GM19438 (cell line): Measurements from ENCODE around the gene HOXD13.

Source experiments
- ATAC-seq: cut with Tn5 transposase; IDR thresholded peaks from one replicate; pipeline ENCODE4 v1.9.1; 2021; ENCODE audit warnings: low read depth; ENCODE audit not compliant: unreplicated experiment

Gene HOXD13

DNA sequence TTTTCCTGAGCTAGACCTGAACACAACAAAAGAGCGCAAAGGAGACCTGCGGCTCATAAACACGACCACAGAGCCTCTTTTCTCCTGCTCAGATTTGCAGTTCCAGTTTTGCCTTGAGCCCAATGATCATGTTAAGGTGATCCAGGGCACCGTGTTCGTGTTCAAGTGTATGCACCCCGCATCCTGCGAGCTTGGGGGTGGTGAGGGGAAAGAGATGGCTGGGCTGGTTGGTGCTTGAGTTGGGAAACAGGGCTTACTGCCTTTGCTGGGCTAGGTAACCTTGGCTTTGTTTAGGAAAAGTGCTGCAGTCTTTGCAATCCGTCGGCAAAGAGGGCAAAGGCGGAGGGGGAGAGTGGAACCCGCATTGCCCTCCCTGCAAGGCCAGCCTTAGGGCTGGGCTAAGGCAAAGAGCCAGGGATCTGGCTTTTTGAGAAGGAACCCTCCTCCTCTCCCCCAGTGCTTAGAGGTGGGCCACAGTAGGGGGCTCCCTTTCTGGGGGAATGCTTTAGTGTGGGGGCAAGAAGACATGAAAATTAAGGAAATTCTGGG, 25.4 kb downstream of the HOXD13 start:
- no peak for ATAC-seq

DNA sequence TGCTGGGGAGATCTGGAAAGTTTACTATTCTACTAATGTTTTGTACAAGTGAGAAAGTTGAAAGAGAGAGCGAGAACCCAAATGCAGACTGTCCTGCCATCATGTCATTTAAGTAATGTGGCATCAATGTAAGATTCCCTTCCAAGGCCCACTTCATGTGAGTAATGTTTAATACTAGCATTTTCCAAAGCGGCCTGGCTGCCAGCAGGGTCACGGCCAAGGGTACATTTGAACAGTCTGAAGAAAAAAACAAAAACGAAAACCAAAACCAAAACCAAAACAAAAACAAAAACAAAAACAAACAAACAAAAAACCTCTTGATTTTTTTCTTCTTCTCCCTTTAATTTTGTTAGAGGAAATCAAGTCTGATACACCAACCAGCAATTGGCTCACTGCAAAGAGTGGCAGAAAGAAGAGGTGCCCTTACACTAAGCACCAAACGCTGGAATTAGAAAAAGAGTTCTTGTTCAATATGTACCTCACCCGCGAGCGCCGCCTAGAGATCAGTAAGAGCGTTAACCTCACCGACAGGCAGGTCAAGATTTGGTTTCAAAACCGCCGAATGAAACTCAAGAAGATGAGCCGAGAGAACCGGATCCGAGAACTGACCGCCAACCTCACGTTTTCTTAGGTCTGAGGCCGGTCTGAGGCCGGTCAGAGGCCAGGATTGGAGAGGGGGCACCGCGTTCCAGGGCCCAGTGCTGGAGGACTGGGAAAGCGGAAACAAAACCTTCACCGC, 26.2 kb downstream of the HOXD13 start:
- no peak for ATAC-seq

DNA sequence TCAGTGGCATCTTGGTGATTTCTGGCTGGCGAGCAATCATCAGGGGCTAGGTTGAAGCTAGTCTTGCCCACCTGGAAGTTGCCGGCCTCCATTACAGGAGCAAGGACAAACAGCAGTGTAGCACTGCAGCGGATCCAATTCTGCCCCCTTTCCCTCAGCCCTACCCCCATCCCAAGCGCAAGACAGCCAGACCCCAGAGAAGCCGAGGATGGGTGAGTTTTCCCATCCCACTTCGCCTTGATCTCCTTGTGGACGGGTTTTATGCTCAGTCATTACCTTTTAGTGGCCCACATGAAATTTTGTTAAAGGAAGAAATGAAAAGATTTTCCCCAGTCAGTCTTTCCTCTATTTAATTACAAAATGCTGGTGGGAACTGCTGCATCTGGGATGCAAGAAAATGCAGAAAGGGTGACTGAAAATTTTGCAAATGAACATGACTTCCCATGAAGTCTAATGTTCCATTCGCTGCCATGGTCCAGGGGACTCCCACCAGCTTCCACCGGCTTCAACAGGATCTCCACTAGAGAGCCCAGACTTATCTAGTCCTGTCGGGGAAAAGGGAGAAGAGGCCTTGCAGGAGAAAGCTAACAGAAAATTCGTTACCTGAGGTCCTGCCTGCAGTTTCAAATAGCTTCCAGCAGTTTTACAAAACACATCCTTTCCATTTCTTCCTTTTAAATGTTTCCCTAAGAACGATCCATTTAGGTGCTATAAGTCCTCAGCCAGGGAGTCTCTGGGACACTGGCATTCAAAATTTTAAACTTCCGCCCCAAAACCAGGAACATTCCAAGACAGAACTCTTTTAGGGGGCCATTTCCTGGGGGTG, 28.1 kb downstream of the HOXD13 start:
- ATAC-seq: no peak

DNA sequence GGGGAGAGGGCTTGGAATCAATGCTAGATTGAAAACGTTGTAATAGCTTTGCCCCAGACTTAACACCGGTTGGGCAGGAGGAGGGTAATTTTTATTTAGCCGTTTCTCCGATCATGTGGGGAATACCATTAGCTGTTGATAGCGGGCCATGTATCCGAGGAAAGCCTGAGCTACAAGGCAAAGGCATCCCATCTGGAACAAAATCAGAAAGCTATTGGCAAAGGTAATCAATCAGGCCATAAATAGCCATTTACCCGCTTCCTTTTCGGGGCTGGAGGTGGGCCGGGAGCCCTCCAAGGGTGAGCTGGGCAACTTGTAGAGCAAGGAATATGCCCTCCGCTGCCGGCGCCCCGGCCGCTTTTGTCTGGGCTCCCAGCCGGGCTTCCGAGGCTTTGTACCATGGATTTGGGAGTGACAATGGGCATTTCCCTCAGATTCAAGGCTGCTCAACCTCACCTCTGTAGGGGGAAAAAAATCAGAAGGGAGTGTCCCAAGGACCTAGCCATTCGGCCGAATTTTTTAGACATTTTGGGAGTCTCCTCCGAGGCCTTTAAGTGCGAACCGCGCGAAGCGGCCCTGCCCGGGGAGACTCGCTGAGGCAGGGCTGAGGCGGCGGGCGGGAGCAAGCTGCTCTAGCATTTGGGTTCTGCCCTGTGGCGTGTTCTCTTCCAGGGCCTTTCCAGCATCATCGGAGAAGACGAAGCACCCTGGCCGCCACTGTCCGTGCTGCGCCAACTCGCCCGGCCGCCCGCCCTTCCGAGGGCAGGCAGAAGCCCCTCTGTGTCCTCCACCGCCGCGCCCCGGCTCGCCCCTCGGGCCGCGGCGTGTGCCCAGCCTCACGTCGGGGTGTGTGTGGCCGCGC, 28.9 kb downstream of the HOXD13 start:
- ATAC-seq: no peak

DNA sequence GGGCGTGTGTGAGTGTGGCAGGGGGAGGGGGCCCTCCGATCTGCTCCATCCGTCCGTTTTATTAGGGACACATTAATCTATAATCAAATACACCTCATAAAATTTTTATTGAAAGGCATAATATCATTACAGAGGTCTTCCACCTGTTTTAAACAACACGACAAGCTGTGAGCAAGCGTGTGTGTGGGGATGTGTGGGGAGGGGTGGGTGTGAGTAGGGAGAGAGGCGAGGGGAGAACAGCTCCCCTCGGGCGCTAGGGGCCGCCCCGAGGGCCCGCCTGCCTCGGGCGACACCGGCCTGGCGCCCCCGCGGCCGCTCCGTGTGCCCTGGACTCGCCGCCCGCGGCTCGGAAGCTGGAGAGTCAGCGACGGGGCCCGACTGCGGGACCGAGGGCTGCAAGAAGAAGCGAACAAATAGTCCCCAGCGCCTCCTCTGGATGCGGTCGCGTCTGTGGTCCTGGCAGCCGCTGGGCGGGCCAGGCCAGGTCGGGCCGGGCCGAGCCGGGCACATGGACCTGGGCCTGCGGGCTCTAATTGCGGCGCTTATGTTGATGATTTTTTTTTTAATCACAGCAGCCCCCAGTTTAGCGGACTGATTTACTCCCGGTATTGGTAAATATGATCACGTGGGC, 29.6 kb downstream of the HOXD13 start:
- ATAC-seq: no peak

DNA sequence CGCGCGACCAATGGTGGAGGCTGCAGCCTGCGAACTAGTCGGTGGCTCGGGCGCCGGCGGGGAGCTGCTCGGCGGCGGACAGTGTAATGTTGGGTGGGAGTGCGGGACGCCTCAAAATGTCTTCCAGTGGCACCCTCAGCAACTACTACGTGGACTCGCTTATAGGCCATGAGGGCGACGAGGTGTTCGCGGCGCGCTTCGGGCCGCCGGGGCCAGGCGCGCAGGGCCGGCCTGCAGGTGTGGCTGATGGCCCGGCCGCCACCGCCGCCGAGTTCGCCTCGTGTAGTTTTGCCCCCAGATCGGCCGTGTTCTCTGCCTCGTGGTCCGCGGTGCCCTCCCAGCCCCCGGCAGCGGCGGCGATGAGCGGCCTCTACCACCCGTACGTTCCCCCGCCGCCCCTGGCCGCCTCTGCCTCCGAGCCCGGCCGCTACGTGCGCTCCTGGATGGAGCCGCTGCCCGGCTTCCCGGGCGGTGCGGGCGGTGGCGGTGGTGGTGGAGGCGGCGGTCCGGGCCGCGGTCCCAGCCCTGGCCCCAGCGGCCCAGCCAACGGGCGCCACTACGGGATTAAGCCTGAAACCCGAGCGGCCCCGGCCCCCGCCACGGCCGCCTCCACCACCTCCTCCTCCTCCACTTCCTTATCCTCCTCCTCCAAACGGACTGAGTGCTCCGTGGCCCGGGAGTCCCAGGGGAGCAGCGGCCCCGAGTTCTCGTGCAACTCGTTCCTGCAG, 30.3 kb downstream of the HOXD13 start, which contains the start of gene HOXD9:
Gene HOXD9 (plus strand): TSS at position 37 of the 728 bp plus-strand sequence. CDS start 50 bp downstream, at position 87.
- ATAC-seq: no peak

DNA sequence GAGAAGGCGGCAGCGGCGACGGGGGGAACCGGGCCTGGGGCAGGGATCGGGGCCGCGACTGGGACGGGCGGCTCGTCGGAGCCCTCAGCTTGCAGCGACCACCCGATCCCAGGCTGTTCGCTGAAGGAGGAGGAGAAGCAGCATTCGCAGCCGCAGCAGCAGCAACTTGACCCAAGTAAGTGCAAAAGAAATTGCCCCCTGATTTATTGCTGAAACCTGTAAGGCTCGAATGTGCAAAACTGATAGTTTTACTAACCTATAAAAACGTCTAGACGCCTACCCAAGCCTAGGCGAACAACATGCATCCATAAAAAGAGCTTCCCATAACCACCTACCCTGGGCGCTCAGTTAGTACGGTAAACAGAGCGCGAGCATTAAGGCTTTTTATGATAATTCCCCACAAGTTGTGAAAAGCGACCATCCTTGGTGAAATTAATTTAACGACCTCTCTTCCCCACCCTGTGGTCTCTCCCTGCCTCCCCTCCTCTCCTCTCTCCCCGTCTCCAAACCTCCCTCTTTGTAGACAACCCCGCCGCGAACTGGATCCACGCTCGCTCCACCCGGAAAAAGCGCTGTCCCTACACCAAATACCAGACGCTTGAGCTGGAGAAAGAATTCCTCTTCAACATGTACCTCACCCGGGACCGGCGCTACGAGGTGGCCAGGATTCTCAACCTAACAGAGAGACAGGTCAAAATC, 31.0 kb downstream of the HOXD13 start:
- ATAC-seq: no peak

DNA sequence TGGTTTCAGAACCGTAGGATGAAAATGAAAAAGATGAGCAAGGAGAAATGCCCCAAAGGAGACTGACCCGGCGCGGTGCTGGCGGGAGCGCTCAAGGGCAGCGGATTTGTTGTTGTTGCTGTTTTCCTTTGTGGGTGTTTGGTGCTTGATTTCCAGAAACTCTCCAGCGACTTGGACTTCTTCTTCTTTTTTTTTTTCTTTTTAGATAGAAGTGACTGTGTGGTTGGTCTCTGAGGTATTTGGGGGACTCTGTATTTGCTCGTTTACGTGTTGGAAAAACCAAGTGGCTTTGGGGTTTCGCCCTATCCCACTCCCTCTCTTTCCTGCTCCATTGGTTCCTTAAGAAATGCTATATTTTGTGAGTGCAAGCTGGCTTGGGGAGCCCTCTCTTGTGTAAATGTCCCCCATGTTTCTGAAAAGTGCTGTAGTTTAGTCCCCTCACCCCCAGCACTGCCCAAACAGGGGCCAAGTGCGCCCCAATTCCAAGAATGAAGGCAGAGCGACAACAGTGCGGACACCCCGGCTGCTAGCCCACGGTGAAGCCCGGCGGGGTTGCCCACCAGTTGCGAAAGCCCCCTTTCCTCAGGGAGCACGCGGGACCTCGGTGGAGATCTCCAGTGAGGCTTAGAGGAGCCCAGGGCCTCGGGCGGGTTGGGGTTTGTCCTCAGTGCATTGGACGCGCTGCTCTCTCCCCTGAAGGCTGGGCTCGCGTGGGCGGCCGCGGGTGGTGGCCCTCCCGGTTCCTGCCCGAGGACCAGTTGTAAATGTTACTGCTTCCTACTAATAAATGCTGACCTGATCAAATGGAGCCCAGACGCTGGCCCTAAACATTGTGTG, 31.8 kb downstream of the HOXD13 start:
- no peak for ATAC-seq

DNA sequence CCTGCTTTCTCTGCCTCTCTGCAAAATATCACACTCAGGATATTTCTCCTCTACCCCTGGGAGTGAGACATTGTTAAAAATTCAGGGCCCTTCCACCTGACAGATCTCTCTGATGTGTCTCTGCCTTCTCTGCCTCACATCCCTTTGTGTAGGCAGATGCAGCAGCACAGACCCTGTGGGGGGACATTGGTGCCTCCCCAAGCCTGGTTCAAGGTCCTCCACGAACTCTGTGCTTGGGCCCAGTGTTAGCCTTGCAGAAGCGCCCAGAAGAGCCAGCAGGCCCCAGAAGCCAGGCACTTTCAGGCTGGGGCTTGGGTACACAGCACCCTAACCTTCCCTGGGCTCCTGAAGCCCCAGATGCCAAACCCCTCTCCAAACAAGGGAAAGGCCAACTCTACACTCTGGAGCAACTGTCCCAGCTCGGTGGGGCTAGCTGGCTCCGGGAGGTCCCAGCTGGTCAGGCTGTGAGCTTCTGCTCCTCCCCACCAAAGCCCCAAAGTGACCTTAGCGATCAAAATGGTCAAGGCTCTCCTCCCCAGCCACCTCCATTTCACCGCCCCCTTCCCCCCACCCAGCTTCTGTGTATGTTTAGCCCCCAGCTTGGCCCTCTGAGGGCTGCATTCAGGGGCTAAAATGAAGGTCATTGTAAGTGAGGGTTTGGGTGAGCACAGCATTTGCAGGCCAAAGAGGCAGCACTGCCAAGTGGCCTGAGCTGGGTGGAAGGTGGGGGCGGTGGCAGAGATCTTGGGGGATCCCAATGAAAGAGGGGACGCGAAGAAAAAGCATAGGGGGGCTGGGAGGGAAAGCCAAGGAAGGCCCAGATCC, 32.6 kb downstream of the HOXD13 start:
- no peak for ATAC-seq

DNA sequence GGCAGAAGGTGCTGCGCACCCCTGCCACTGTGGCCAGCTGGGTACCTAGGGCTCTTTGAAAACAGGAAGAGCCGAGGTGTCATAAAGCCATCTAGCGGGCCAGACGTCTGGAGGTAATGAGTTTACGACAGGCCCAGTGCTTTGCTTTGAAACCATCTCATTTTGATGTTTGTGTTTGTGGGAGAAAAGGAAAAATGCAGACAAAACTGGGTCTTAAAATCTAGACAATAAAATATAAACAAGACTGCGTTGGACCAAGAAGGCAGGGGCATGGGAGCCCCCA, 33.2 kb downstream of the HOXD13 start:
- no peak for ATAC-seq

DNA sequence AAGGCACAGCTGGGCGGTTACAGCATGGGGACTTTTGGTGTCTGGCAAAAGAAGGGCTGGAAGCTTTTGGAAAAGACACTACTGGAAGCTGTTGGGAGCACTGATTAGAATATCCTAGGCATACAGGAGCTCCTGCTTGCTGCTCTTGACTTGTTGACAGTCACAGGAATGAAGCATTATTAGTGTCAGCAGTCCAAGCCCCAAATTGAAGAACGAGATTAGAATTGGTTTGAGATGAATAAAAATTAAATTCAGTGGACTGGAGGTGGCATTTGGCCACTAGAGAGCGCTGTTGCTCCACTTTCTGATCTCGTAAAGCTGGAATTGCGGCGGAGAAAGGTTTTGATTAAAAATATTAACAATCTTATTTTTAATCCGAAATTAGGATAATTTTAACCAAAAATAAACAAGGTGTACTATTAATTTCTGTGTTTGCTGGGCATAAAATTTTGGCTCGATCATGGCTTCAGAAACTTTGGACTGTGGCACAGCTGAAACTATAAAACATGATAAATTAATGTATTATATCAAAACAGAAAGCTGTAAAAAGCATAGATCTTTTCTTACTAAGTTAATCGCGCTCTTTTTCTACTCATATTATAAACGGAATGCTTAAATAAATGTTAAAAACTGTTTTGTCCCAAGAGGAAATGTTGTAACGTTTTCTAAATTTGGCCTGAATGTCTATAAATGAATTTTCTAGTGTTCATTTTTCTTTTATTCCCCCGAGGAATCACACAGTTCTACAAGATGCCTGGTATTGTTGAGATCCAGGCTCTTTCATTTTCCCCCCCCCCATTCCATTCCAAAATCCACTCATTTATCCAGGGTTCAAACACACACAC, 34.6 kb downstream of the HOXD13 start:
- no peak for ATAC-seq

DNA sequence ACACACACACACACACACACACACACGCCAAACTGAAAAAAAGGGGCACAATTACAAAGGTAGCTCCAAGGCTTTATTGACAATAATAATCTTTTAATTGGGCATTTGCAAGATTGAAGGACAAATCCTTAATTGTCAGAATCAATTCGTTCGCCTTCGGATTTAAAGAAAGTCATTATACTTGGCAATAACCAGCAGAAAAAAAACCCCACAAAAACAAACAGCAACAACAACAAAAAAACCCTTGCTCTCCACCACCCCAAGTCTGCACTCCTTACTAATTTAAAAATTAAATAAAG, 35.2 kb downstream of the HOXD13 start:
- ATAC-seq: no peak

DNA sequence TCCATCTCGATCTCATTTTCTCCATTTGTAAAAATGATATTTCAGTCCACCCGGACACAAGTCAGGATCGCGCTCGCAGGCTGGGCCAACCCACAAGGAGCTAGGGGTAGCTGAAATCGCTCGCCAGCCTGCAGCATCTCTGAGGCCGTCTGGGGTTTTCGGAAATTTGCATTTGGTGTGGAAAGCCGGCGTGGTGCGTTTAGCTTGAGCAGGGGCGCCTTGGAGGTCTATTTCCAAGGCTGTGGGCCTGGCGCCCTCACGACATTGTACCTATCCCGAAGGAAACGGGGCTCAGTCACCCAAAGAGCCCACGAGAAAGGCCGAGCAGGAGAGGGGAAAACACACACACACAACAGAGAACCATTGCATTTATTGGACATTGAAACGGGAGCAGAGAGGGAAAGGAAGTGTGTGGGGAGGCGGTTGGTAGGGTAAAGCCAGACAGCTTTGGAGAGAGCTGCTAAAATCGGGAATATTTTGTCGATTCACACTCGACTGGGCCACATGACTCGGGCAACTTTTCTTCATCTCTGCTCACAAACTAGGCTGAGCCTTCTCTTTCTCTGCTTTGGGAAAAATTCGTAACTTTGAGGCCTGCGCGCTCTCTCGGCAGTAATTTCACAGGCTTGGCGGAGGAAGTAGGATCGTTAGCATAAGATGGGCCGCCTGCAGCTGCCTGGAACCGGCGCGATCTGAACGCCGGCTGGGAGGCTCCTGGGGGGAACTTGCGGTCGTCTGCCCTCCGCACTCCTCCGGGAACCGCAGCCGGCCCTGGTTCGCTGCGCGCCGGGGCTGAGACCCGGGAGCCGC, 35.9 kb downstream of the HOXD13 start:
- ATAC-seq: no peak

DNA sequence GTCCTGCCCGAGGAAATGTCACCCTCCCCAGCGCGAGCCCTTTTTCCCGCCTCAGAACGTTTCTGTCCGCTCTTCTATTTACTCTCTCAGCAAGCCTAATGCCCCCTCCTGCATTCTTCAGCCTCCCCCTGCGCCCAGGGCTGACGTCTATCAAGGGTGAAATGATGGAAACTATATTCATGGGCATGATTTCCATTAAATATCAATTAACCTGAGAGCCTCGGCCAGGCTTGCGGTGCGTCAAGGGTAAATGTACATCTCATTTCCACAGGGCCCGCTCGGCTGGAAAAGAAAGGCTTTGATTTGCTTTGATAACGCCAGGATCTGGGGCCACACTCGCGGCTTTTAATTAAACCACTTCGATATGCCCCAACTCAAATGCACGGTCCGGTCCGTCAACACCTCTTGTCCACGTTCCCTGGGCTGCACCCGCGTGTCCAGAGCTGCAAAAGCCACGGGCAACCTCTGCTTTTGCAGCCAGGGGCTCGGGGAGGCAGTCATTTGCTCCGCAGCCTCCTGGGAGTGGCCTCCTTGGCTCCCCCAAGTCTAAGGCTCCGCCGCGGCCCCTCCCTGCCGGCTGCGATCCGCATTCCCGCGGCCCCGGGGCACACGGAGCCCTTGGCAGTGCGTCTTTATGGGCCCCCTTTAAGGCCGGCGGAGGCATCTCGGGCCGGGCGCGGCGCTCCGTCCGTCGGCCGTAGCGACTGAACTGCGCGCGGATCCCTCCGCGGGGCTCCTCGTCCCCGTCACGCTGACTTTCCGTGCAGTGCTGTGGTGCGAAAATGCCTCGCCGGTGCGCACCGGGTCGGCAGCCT, 36.7 kb downstream of the HOXD13 start, which contains the start of gene HOXD8:
Gene HOXD8 (plus strand): TSS at position 724 of the 815 bp plus-strand sequence. CDS start 662 bp downstream, outside the sequence.
- ATAC-seq: no peak

DNA sequence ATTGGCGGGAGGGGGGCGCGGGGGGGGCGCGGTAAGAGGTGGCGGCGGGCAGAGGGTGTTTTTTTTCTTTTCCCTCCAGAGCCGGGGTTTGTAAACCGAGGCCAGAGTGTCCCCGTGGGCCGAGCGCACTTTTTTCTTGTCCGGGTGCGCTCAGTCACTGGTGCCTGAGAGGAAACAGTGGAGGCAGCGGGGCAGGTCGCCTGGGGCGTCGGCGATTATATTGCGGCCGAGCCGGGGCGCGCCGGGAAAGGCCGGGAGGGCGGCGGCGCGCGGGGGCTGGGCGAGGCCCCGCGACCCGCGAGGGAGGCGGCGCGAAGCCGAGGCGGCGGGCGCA, 37.3 kb downstream of the HOXD13 start:
- ATAC-seq: no peak
